ENCODE data around the gene ZNF205. TPM values are rescaled to one million over a fixed set of nuclear protein-coding genes. Genes with fewer than 3 reads are reported as not detected.

Gene ZNF205
- total and polyA plus RNA-seq, 2 of the 13 experiments (the other 11 are each of a cell fraction or from before 2014, with no cell fraction given) = 5.8 to 10.2 TPM

DNA sequence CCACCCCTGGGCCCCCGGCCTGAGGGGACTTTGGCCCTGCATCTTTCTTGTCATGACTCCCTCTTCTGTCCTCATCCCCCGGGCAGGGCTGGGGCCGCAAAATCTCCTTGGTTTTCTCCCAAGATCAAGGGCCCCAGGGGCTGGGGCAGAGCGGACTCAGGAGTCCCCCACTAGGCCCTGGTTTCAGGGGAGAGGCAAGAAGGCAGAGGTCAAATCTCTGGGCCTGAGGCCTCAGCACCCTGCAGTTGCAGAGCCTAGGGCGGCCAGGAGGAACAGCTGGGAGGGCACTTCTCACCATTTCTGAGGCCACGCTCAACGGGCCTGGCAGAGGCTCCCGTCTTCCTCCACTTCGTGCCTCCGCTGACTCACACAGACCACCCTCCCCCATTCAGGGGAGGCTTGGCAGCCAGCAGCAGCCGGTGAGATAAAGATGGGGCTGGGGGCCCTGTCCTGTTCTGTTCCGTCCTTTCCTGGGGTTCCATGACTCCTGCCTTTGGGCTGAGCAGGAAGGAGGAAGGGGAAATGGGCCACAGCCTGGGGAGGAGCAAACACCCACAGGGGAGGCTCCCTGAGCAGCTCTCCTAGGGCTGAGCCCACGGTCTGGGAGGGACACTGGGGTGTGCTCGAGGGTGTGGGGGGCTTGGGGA, 25.7 kb upstream of the ZNF205 start:
- Histone ChIP-seq H3K4me2 (ENCODE audit: low read depth, low read length) (peak overlapping the region; percentile 93), H3K27ac (ENCODE audit: extremely low read length, insufficient read depth, low read length) (peak overlapping the region; percentile 59), H2AFZ (ENCODE audit: low read length) (no peak overlapping the region), H3K27me3 (ENCODE audit: control insufficient read depth in 1 of 2, insufficient read depth in 2 of 2, low read length in 2 of 2) (no peaks in the 10 kb centered on the region), H3K36me3 (replicated peaks in 1 of 2; ENCODE audit: control insufficient read depth in 1 of 2, insufficient read depth in 2 of 2, low read length in 2 of 2) (no peaks in the 10 kb centered on the region), H4K20me1 (ENCODE audit: insufficient read depth, low read length) (no peaks in the 10 kb centered on the region), H3K9me3 (ENCODE audit: low read length) (no peaks in the 10 kb centered on the region), H3K4me1 (ENCODE audit: insufficient read depth, low read length) (peaks cover 46% of the 10 kb centered on the region), H3K4me3 (replicated peaks in 1 of 3; ENCODE audit: insufficient read depth in 1 of 3, low read depth in 2 of 3, low read length in 3 of 3) (peak overlapping the region; percentile 51 to 79 (median 63)), H3K9ac (ENCODE audit: insufficient read depth, low read depth, low read length) (peak overlapping the region; percentile 72), H3K79me2 (ENCODE audit: insufficient read depth, low read length) (no peaks in the 10 kb centered on the region)
- peak; percentile 72 for ATAC-seq
- ChIA-PET POLR2A (interaction anchor here (0.8 to 3.0 kb wide), 15 partner anchors 9 to 1141 kb away, joined by 3 to 38 read pairs (median 5); partner anchors contain the start of genes IL32, ZNF213 and ZSCAN10), CTCF (ENCODE audit: low intra/inter-chr PET ratio, low total read pairs) (interaction anchor here (1.7 to 2.3 kb wide), 2 partner anchors 14 to 28 kb away, joined by 4 to 7 read pairs; no protein-coding TSS in a partner anchor)
- 3% methylated on average over 13 of the region's 14 CpGs for WGBS (ENCODE audit: low lambda C conversion rate)
- peak; percentile 42 for DNase-seq (ENCODE audit: low spot score)
- intact Hi-C loops (cut with micrococcal nuclease; ENCODE audit: unreplicated experiment) = loop anchor here (1.0 kb wide), 1 partner anchor 27 kb away; no protein-coding TSS in a partner anchor
- in situ Hi-C loops (cut with HindIII; ENCODE audit: extremely low pct_ligation_motif_present, low pct_unique_long_range_greater_than_20kb) = no loop called here
- TSS peak; percentile 69 for BruUV-seq (replicated peaks)
- FAIRE-seq = no peak
- TF ChIP-seq FOSL2 (CRISPR knock-in tag; IDR thresholded peaks at IDR 0.05) (peak; percentile 8; the same call in 1 of the 2 replicates), TSC22D2 (CRISPR knock-in tag; IDR thresholded peaks at IDR 0.05; ENCODE audit: borderline replicate concordance) (0 out of 2 replicates have a peak, but pooled peaks have one; percentile 54), ARHGAP35 (CRISPR knock-in tag; IDR thresholded peaks at IDR 0.05; ENCODE audit: borderline replicate concordance) (0 out of 2 replicates have a peak, but pooled peaks have one; percentile 54), TAF1 (CRISPR knock-in tag; IDR thresholded peaks at IDR 0.05) (peak; percentile 40; the same call in 1 of the 2 replicates), MXD4 (CRISPR knock-in tag; IDR thresholded peaks at IDR 0.05) (peak; percentile 22; the same call in 1 of the 2 replicates), KDM5B (CRISPR knock-in tag; IDR thresholded peaks at IDR 0.05; ENCODE audit: borderline replicate concordance) (0 out of 2 replicates have a peak, but pooled peaks have one; percentile 24), ZC3H4 (CRISPR knock-in tag; IDR thresholded peaks at IDR 0.05; ENCODE audit: borderline replicate concordance) (no peak; the same call in 1 of the 2 replicates), NCOR1 (IDR thresholded peaks at IDR 0.05; ENCODE audit: borderline replicate concordance, low read length) (peak; percentile 48; the same call in 1 of the 2 replicates), ZFX (CRISPR knock-in tag; IDR thresholded peaks at IDR 0.05; ENCODE audit: low read depth) (peak; percentile 76)
- TF ChIP-seq, protein P1, sequence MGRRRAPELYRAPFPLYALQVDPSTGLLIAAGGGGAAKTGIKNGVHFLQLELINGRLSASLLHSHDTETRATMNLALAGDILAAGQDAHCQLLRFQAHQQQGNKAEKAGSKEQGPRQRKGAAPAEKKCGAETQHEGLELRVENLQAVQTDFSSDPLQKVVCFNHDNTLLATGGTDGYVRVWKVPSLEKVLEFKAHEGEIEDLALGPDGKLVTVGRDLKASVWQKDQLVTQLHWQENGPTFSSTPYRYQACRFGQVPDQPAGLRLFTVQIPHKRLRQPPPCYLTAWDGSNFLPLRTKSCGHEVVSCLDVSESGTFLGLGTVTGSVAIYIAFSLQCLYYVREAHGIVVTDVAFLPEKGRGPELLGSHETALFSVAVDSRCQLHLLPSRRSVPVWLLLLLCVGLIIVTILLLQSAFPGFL (CRISPR knock-in tag; IDR thresholded peaks at IDR 0.05) = no peak
- TF ChIP-seq, protein P2, sequence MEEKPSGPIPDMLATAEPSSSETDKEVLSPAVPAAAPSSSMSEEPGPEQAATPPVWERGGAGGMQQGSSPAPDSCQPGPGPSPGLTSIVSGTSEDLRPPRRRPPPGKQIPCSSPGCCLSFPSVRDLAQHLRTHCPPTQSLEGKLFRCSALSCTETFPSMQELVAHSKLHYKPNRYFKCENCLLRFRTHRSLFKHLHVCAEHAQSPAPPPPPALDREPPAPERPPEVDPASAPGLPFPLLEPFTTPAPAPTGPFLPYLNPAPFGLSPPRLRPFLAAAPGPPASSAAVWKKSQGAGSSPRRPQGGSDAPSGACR (CRISPR knock-in tag; IDR thresholded peaks at IDR 0.05) = no peak
- TF ChIP-seq, protein P3, sequence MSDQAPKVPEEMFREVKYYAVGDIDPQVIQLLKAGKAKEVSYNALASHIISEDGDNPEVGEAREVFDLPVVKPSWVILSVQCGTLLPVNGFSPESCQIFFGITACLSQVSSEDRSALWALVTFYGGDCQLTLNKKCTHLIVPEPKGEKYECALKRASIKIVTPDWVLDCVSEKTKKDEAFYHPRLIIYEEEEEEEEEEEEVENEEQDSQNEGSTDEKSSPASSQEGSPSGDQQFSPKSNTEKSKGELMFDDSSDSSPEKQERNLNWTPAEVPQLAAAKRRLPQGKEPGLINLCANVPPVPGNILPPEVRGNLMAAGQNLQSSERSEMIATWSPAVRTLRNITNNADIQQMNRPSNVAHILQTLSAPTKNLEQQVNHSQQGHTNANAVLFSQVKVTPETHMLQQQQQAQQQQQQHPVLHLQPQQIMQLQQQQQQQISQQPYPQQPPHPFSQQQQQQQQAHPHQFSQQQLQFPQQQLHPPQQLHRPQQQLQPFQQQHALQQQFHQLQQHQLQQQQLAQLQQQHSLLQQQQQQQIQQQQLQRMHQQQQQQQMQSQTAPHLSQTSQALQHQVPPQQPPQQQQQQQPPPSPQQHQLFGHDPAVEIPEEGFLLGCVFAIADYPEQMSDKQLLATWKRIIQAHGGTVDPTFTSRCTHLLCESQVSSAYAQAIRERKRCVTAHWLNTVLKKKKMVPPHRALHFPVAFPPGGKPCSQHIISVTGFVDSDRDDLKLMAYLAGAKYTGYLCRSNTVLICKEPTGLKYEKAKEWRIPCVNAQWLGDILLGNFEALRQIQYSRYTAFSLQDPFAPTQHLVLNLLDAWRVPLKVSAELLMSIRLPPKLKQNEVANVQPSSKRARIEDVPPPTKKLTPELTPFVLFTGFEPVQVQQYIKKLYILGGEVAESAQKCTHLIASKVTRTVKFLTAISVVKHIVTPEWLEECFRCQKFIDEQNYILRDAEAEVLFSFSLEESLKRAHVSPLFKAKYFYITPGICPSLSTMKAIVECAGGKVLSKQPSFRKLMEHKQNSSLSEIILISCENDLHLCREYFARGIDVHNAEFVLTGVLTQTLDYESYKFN (CRISPR knock-in tag; conservative IDR thresholded peaks at IDR 0.05) = peak; percentile 92
- TF ChIP-seq, protein P4, sequence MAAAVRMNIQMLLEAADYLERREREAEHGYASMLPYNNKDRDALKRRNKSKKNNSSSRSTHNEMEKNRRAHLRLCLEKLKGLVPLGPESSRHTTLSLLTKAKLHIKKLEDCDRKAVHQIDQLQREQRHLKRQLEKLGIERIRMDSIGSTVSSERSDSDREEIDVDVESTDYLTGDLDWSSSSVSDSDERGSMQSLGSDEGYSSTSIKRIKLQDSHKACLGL (CRISPR knock-in tag; IDR thresholded peaks at IDR 0.05) = peak; percentile 15; the same call in 1 of the 2 replicates
- TF ChIP-seq, protein P5, sequence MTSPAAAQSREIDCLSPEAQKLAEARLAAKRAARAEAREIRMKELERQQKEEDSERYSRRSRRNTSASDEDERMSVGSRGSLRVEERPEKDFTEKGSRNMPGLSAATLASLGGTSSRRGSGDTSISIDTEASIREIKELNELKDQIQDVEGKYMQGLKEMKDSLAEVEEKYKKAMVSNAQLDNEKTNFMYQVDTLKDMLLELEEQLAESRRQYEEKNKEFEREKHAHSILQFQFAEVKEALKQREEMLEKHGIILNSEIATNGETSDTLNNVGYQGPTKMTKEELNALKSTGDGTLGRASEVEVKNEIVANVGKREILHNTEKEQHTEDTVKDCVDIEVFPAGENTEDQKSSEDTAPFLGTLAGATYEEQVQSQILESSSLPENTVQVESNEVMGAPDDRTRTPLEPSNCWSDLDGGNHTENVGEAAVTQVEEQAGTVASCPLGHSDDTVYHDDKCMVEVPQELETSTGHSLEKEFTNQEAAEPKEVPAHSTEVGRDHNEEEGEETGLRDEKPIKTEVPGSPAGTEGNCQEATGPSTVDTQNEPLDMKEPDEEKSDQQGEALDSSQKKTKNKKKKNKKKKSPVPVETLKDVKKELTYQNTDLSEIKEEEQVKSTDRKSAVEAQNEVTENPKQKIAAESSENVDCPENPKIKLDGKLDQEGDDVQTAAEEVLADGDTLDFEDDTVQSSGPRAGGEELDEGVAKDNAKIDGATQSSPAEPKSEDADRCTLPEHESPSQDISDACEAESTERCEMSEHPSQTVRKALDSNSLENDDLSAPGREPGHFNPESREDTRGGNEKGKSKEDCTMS (CRISPR knock-in tag; conservative IDR thresholded peaks at IDR 0.05) = no peak

All from HepG2 (cell line).